GM12891 (cell line): ENCODE results near the gene ITPKC.

ENCODE experiments used
- PAX5 ChIP-seq: IDR thresholded peaks from 2 replicates; pipeline ENCODE4 v1.6.1; 2011; ENCODE audit warnings: low read length, moderate library complexity, mild to moderate bottlenecking; ENCODE audit not compliant: insufficient read depth, severe bottlenecking
- POLR2A ChIP-seq: IDR thresholded peaks from 2 replicates; pipeline ENCODE4 v1.6.1; 2011; ENCODE audit warnings: low read depth, low read length, control low read depth
- POLR2AphosphoS5 ChIP-seq: IDR thresholded peaks from 2 replicates; pipeline ENCODE4 v1.6.1; 2011; ENCODE audit warnings: low read depth, low read length, control low read depth
- POU2F2 ChIP-seq: IDR thresholded peaks from 2 replicates; pipeline ENCODE4 v1.6.1; 2011; ENCODE audit warnings: low read depth, mild to moderate bottlenecking, control low read depth, low read length, moderate library complexity
- SPI1 ChIP-seq: IDR thresholded peaks from 2 replicates; pipeline ENCODE4 v1.6.1; 2011; ENCODE audit warnings: low read depth, low read length, control low read depth
- TAF1 ChIP-seq: IDR thresholded peaks from 2 replicates; pipeline ENCODE4 v1.6.1; 2011; ENCODE audit warnings: low read depth, low read length, control low read depth

GRCh38 chr19:40709817-40710216 is 7.1 kb upstream of the ITPKC start:
- TF ChIP-seq TAF1 (no peak), POLR2AphosphoS5 (no peak), POLR2A (no peak), SPI1 (no peak), PAX5 (no peak), POU2F2 (no peak)
